ENCODE data around the gene TSEN34.
A peak's percentile ranks its signal among the peaks of the same experiment; 100 is the strongest.
"Not testable (repeated sequence)": the region's sequence is repeated elsewhere in the genome, so short reads cannot be mapped to it uniquely, and the experiment has no call there.

TSEN34 gene

DNA sequence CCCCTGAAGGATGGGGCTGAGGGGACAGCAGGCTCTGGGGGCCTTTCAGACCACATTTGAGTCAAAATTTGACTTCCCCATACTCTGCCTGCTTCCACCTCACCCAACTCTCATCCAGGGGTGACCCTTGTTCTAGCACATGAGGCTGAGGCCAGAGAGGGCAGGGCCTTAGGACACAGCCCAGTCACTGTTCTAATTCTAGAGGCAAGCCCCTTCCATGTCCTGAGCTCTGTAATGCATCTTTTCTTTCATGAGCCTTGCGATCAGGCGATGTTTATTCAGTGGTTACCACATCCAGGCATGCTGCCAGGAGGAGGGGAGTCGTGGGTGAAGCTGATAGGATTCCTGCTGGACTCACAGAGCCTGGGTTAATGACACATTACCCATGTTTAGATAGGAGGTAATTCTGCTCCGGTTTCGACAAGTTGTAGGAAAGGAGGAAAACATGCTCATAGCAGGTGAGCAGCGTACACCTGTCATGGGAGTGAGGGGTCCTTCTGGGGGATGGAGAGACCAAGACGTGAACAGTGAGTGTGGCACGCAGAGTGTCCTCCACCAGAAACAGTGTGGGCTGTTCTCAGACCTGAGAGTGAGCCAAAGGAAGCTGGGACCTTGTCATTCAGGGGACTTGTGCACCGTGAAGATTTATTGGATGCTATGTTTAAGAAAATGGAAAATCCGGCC, 18.8 kb downstream of the TSEN34 start:
- DNase-seq = no peak

DNA sequence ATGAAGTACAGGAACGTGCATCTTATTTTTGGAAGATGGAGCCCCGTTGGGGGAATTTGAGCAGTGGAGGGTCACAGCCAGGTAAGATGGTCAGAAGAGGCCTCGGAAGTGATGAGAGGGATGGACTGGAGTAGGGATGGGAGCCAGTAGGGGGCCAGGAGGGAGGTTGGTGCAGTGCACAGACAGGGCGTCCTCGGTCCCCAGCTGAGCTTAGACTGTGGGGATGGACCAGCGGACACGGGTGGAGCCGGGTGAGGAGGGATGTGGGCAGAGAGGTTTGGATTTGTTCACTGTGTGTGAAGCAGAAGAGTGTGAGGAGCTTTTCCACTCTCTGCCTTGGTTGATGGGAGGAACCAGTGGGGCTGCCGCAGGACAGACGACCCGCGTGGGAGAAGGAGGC, 20.1 kb downstream of the TSEN34 start:
- DNase-seq = no peak

DNA sequence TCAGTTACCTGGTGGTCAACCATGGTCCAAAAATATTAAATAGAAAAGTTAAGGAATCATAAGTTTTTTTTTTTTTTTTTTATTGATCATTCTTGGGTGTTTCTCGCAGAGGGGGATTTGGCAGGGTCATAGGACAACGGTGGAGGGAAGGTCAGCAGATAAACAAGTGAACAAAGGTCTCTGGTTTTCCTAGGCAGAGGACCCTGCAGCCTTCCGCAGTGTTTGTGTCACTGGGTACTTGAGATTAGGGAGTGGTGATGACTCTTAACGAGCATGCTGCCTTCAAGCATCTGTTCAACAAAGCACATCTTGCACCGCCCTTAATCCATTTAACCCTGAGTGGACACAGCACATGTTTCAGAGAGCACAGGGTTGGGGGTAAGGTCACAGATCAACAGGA, 23.1 kb downstream of the TSEN34 start:
- DNase-seq = not testable (repeated sequence)

DNA sequence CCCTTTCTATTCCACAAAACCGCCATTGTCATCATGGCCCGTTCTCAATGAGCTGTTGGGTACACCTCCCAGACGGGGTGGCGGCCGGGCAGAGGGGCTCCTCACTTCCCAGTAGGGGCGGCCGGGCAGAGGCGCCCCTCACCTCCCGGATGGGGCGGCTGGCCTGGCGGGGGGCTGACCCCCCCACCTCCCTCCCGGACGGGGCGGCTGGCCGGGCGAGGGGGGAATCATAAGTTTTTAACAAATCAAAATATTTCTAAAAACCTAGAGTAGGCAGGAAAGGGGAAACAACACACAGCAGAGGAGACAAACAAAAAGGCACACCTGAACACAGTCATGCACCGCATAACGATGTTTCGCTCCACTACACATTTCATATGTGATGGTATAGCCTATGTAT, 23.6 kb downstream of the TSEN34 start:
- not testable (repeated sequence) for DNase-seq

DNA sequence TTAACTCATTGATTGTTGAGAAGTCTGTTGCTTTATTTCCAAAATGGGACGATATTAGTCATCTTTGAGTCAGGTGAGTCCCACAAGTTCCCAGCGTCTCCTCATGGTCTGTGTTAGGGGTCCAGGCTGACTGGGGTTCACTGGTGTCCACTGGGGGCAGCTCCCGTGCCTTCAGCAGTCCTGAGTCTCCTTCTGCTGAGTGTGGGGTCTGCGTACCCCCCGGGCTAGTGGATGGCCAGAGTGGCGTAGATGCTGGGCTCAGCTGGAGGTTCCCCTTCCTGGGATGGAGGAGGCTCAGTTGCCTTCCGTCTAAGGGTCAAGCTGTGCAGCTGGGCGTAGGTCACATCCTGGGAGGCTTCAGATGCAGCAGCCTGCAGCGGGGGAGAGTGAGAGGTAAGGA, 25.8 kb downstream of the TSEN34 start:
- DNase-seq = no peak

DNA sequence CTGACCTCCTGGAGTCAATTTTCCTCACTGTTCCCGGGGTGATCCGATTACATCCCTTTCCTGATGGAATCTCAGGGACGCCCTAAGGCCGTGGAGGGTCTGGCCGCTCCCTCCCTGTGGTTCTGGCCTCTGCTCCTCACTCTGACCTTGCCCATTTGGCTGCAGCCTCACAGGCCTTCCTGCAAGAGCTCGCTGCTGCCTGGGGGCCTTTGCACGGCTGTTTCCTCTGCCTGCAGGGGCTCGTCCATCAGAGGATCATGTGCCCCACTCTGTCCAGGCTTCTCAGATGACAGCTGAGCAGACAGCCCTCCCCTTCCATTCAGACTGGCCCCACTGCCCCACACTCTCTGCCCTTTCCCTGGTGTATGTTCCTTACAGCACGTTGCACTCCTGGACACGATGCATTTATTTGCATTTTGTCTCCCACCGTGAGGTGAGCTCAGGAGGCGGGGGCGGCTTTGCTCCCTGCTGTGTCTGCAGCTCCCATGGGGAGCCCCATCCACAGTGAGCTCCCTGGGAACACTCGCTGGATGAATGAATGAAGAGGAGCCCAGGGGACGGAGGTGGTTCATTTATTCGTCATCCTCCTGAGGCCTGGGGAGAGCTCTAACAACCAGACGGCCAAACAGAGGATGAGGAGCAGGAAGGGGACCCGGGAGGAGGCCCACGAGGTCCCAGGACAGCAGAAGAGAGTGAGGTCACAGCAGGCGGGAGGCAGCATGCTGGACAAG, 26.6 kb downstream of the TSEN34 start:
- DNase-seq = not testable (repeated sequence)

DNA sequence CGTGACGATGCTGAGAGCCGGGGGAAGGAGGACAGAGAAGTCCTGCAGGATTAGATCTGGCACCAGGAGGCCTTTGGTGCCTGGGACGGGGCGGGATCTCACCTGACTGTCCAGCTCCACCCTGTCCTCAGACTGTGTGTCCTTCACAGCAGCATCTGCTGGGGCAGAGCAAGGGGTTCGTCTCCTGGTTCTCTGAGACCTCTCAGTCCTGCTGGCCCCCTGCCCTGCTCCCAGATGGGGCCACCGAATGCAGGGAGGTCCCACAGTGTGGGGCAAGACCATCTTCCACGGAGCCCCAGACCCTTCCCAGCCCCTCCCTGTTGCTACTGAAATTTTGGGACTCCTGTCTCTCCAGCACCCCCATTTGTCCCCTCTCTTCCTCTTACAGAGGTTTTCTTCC, 27.2 kb downstream of the TSEN34 start:
- no peak for DNase-seq

DNA sequence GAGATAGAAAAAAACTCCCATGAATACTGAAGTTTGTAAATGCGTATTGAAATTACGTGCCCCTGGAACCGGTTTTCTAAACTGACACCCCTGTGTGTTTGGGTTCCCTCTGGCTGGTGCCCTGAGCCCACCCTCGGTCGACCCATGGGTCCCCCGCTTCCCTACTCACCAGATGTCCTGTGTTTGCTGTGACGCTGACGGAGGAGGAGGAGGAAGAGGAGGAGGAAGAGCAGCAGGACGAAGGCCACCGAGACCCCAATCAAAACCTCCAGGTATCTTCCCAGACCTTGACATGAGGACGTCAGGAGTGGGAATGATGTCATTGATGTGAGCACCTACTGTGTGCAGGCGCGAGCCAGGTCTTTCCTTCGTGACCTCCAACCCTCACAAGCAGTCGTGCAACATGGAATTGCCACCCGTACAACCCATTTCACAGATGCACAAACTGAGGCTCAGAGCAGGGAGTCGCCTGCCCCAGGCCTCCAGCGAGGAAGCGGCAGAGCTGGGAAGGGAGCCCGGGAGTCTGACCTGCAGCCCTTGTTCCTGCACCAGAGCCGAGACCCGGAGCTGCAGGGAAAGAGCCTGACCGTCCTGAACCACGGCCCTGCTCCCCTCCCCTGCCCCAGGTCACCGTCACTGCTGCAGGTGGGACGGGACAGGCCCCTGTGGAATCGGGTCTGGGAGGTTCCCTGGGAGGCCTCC, 28.0 kb downstream of the TSEN34 start:
- DNase-seq = no peak

DNA sequence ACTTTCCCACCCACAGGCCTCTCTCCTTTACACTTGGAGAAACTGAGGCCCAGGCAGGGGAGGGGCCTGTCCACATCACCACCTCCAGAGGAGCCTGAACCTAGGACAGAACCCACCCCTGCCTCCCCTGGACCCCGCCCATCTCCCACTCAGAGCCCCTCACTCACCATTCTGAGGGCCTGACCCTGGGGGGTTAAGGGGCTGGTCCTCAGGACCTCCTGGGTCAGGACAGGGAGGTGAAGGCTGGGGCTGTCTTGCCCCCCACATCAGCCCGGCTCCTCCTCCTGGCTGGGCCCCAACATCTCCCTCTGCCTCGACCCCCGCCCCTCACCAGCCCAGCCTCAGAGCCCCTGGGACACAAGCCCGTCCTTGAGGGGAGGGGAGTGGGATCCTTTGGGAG, 28.6 kb downstream of the TSEN34 start:
- not testable (repeated sequence) for DNase-seq

DNA sequence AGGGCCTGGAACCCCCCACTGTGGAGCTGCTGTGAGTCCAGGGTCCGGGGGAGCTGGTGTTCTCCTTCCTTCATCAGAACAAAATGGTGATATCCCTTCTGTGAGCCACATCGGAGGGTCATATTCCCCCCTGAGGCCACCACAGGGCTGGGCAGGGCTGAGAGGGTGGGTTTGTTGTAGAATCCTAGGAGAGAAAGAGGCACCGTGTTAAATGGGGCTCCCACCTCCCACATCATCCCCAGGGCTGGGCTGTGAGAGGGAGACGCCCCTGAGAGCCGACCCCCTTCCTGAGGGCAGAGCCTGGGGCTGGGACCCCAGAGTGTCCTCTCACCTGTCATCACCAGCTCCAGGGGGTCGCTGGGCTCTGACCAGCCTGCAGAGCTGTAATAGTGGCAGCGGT, 30.8 kb downstream of the TSEN34 start:
- DNase-seq = not testable (repeated sequence)

DNA sequence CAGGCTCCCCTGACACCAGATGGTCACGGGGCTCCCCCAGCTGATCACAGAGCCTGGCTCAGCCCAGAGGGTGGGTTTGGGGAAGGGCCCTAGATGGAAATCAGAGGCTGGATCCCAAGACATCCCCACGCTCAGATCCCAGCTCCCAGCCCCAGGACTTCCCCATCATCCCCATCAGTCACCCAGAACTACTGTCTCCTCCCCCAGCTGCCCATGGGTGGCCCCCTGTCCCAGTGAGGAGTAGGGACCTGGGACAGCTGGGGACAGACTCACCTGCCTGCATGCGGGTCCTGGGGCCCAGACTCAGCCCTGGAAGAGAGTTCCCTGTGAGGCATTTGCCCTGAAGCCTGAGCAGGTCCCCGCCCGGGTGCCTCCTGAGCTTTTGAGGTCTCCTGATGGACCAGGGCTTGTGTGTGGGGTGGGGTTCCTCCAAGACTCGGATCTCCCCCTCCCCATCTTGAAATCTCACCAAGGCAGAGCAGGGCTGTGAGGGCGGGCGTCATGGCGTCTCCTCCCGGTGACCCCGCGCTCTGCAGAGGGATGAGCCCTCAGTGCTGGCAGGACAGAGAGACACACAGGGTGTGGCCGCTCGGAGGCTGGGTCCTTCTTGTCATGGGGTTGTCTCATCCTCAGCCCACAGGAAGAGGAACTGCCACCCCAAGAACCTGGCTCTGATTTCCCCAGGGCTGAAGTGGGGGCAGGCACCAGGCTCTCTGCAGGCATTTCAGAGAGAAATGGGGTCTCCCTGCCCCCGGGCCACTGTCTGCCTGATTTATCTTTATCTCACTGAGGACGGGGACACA, 31.6 kb downstream of the TSEN34 start, which contains the start of gene LILRB3:
Gene LILRB3 (minus strand): TSS at position 534 of the 803 bp plus-strand sequence. CDS start 31 bp downstream, at position 503.
- DNase-seq = not testable (repeated sequence)

DNA sequence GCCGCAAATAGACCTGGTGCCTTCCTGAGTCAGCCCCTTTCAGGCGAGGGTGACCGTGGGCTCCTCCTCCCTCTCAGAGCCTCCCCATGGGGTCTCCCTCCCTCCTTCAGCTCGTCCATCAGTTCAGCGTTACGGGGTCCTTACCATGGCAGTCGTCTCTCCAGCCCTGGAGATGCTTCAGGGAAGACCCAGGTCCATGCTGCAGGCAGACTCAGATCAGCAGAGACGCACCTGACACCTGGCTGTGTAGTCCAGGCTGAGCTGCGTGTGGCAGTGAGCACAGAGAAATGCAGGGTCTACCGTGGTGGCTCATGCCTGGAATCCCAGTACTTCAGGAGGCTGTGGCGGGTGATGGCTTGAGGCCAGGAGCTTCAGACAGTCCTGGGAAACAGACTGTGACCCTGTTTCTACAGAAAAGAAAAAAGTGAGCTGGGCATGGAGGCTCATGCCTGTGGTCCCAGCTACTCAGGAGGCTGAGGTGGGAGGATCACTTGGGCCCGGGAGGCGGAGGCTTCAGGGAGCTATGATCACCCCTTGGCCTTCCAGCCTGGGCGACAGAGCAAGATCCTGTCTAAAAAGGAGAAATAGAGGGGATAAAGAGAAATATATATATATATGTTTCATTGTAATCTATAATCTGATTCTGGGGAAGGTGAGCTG, 32.3 kb downstream of the TSEN34 start:
- not testable (repeated sequence) for DNase-seq

DNA sequence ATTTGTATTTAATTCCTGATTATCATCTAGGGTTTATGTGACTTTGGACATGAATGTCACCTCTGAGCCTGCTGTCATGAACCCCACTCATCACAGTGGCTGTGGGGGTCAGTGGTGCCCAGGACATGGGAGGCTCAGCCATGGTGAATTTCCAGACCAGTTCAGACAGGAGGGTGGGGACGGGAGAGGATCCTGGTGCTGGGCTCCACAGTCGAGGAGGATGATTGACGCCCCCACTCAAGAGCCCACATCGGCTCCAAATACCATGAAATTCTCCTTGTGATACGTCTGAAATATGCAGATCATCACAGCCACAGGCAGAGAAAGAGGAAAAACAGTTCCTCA, 32.8 kb downstream of the TSEN34 start:
- DNase-seq = not testable (repeated sequence)

DNA sequence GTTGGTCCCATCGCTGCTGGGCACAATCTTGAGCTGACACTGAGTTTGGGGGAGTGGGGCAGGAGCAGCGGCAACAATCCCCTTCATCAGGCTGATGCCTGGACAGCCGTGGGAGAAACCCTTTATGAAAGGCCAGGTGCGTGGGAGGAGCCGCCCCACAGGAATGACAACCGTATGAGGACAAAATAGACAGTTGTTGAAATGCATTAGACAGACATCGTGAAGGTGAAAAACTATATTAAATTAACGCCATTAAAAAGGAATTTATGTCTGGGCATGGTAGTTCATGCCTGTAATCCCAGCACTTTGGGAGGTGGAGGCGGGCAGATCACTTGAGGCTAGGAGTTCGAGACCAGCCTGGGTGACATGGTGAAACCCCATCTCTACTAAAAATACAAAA, 33.5 kb downstream of the TSEN34 start:
- not testable (repeated sequence) for DNase-seq

DNA sequence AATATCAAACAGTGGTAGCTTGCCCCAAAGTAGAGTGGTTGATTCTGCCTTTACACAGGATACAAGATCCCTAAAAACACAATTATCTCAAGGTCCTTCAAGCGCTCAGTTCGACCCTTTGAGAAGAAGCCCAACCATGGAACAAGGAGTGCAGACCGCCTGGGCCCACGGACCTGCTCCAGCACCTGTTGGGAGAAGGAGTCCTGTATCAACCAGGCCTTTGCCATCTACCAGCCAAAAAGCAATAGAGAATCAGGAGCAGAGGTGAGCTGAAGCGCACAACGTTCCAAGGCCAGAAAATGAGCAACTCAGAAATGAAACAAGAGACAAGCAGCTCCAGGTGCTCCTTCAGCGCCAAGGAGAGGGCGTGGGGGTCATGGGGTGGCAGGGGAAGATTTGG, 38.0 kb downstream of the TSEN34 start:
- DNase-seq = no peak

DNA sequence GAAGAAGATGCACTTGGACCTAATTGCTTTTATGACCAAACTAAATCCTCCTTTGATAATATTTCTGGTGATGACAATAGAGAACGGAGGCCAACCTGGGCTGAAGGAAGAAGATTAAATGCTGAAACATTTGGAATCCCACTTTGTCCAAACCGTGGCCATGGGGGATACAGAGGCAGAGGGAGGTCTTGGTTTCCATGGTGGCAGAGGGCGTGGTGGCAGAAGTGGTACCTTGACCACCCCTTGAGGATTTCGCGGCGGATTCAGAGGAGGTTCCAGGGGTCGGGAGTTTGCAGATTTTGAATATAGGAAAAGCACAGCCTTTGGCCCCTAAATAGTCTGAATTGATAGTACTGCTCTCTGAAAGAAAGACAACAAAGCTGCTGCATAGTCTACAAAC, 38.9 kb downstream of the TSEN34 start:
- DNase-seq = no peak

DNA sequence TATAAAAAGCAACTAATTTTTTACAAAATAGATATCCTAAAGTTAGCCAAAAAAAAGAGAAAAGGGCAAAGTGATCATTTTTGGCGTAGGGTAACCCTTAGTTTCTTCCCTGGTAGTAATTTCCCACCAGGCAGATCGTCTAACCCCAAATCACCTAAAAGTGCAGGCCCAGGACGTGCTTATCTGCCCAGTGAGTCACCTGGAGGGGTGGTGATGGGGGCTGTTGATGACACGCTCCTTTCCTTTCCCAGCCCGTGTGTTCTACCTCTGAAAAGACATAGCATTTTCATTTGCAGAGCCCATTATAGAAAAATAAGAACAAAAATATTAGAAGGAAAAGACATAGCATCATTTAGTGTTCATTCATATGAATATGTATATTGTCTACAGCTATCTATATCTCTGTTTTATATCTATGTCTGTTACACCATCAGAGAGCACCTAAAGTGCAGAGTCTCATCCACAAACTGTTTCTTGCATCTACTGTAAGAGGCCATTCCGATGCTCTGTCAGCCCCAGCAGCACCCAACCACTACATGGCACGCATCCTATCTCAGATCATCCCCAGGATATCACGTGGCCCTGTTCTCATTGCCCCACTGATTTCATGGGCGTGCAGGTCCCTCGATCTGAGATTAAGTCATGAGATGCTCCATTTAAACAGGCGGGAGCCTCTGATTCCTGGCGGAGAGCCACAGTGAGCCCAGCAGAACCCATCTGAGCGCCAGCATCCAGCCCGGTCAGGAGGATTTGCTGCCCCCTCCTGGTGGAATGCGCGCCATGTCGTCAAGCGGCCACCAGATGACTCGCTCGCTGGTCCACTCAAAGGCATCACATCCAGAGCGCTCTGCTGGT, 40.2 kb downstream of the TSEN34 start:
- DNase-seq = peak; percentile 60

DNA sequence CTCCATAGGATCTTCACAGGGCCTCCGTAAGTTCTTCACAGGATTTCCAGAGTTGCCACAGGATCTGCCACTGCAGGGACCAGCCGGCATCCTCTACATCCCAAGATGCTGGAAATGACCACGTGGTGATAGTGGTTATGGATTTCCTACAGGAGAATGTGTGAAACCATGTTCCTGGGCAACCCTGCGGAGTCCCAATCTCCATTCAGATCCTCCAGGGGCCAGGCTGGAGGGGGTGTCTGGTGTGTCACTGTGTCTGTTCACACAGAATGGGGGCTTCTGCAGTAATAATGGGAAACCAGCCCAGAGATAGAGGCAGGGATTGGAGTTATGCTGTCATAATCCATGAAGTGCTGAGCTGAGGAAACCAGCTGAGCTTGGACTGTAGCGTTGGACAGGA, 42.8 kb downstream of the TSEN34 start:
- no peak for DNase-seq

DNA sequence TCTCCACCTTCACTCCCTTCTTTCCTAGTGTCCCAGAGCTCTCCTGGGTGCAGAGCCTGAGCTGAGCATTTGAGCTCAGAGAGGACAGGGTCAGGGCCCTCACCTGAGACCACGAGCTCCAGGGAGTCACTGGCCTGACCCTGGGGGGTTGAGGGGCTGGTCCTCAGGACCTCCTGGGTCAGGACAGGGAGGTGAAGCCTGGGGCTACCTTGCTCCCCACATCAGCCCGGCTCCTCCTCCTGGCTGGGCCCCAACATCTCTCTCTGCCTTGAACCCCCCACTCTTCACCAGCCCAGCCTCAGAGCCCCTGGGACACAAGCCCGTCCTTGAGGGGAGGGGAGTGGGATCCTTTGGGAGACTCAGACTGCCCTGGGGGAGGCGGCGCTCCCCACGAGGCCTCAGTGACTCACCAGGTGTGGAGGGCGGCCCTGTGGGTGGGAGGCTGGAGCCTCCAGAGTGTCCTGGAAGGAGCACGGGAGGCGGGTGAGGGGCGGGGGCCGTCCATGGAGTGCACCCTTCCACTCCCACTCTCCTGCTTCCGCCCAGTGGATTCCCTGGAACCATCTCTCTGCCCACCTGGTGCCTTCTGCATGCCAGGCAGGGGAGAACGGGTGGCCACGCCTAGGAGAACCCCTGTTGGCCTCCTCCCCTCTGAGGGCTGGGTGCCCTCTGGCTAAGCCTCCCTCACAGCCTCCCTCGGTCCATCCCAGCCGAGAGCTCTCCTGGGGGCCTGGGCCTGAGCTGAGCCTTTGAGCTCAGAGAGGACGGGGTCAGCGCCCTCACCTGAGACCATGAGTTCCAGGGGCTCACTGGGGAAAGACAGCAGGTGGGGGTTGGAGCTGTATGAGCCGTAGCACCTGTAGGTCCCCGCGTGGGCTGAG, 48.6 kb downstream of the TSEN34 start:
- DNase-seq = not testable (repeated sequence)
